HEK293 (cell line): Measurements from ENCODE around the gene BTAF1.

ENCODE experiments used
- CTCF ChIA-PET: fragments of 350-600 bp; formaldehyde crosslinking; extraction: SDS; loops from one replicate; lab custom pipeline; 2021; ENCODE audit warnings: antibody characterized with exemption; lab: Yijun Ruan, JAX
- POLR2A ChIA-PET: fragments of 300-600 bp; formaldehyde crosslinking; extraction: SDS; loops from one replicate; lab custom pipeline; 2020; ENCODE audit warnings: antibody characterized with exemption, inconsistent platforms; lab: Yijun Ruan, JAX
- H3K27ac ChIP-seq: fragments of 200-500 bp; sonication (Bioruptor generic); 2 replicates; pipeline ENCODE4 v1.5.1; 2014; ENCODE audit warnings: low read depth, low read length, control low read depth, inconsistent platforms; ENCODE audit errors: extremely low read depth
- H3K36me3 ChIP-seq, 2 experiments: fragments of 200-500 bp in 1 of 2; sonication (Bioruptor generic) in 1 of 2; 1 replicate in 1 of 2; 2 replicates in 1 of 2; pipeline ENCODE4 v1.5.1; 2014 to 2017; ENCODE audit warnings: inconsistent platforms in 2 of 2, low read length in 2 of 2; ENCODE audit not compliant: control insufficient read depth in 2 of 2, insufficient read depth in 1 of 2
- H3K4me1 ChIP-seq: fragments of 200-500 bp; sonication (Bioruptor generic); 2 replicates; pipeline ENCODE4 v1.5.1; 2014; ENCODE audit warnings: mild to moderate bottlenecking, low read length, inconsistent platforms; ENCODE audit not compliant: control insufficient read depth, insufficient read depth
- H3K4me3 ChIP-seq: 2 replicates; pipeline ENCODE4 v1.5.1; 2011; ENCODE audit warnings: low read depth, mild to moderate bottlenecking, control low read depth, low read length, moderate library complexity
- H3K9me3 ChIP-seq: fragments of 200-500 bp; sonication (Bioruptor generic); 2 replicates; pipeline ENCODE4 v1.5.1; 2014; ENCODE audit warnings: low read depth, low read length, inconsistent platforms; ENCODE audit not compliant: control insufficient read depth, insufficient read depth
- FEZF1 ChIP-seq: fragments of 450-650 bp; formaldehyde crosslinking; IDR thresholded peaks from 2 replicates; pipeline ENCODE4 v1.5.1; 2016; ENCODE audit warnings: missing biosample characterization, missing genetic modification characterization
- GLI2 ChIP-seq: fragments of 450-650 bp; formaldehyde crosslinking; IDR thresholded peaks from 2 replicates; pipeline ENCODE4; 2017; ENCODE audit warnings: missing biosample characterization, missing genetic modification characterization, low read depth, borderline replicate concordance
- GLIS2 ChIP-seq: fragments of 450-650 bp; formaldehyde crosslinking; IDR thresholded peaks from 2 replicates; pipeline ENCODE4 v1.5.1; 2016; ENCODE audit warnings: missing biosample characterization, missing genetic modification characterization
- KLF17 ChIP-seq: fragments of 450-650 bp; formaldehyde crosslinking; IDR thresholded peaks from 2 replicates; pipeline ENCODE4 v1.5.1; 2016; ENCODE audit warnings: missing biosample characterization, missing genetic modification characterization
- KLF9 ChIP-seq: fragments of 450-650 bp; formaldehyde crosslinking; IDR thresholded peaks from 2 replicates; pipeline ENCODE4 v1.5.1; 2016; ENCODE audit warnings: missing biosample characterization, missing genetic modification characterization, low read depth
- MZF1 ChIP-seq: fragments of 450-650 bp; formaldehyde crosslinking; IDR thresholded peaks from 2 replicates; pipeline ENCODE4 v1.5.1; 2017; ENCODE audit warnings: missing biosample characterization, missing genetic modification characterization, borderline replicate concordance
- RBAK ChIP-seq: fragments of 450-650 bp; formaldehyde crosslinking; IDR thresholded peaks from 2 replicates; pipeline ENCODE4 v1.5.1; 2016; ENCODE audit warnings: missing biosample characterization, missing genetic modification characterization
- TRIM28 ChIP-seq: IDR thresholded peaks from 2 replicates; pipeline ENCODE4 v1.6.1; 2011; ENCODE audit warnings: low read length, control low read depth, borderline replicate concordance
- WT1 ChIP-seq: fragments of 450-650 bp; formaldehyde crosslinking; IDR thresholded peaks from 2 replicates; pipeline ENCODE4 v1.5.1; 2016; ENCODE audit warnings: missing biosample characterization, missing genetic modification characterization
- ZBTB20 ChIP-seq: fragments of 450-650 bp; formaldehyde crosslinking; IDR thresholded peaks from 2 replicates; pipeline ENCODE4 v1.5.1; 2016; ENCODE audit warnings: missing biosample characterization, missing genetic modification characterization
- ZFHX2 ChIP-seq: fragments of 450-650 bp; formaldehyde crosslinking; conservative IDR thresholded peaks from 2 replicates; pipeline ENCODE4 v1.5.1; 2016; ENCODE audit warnings: missing biosample characterization, missing genetic modification characterization
- ZNF132 ChIP-seq: fragments of 450-650 bp; formaldehyde crosslinking; IDR thresholded peaks from 2 replicates; pipeline ENCODE4 v1.5.1; 2017; ENCODE audit warnings: missing biosample characterization, missing genetic modification characterization, borderline replicate concordance
- ZNF140 ChIP-seq: fragments of 450-650 bp; formaldehyde crosslinking; IDR thresholded peaks from 2 replicates; pipeline ENCODE4 v1.5.1; 2016; ENCODE audit warnings: missing biosample characterization, missing genetic modification characterization
- ZNF18 ChIP-seq: fragments of 450-650 bp; formaldehyde crosslinking; IDR thresholded peaks from 2 replicates; pipeline ENCODE4 v1.5.1; 2016; ENCODE audit warnings: missing biosample characterization, missing genetic modification characterization
- ZNF19 ChIP-seq: fragments of 450-650 bp; formaldehyde crosslinking; IDR thresholded peaks from 2 replicates; pipeline ENCODE4; 2016; ENCODE audit warnings: missing biosample characterization, missing genetic modification characterization, low read depth
- ZNF202 ChIP-seq: fragments of 450-650 bp; formaldehyde crosslinking; IDR thresholded peaks from 2 replicates; pipeline ENCODE4 v1.5.1; 2016; ENCODE audit warnings: missing biosample characterization, missing genetic modification characterization, borderline replicate concordance
- ZNF24 ChIP-seq: fragments of 450-650 bp; formaldehyde crosslinking; IDR thresholded peaks from 2 replicates; pipeline ENCODE4 v1.5.1; 2016; ENCODE audit warnings: missing biosample characterization, missing genetic modification characterization
- ZNF248 ChIP-seq: fragments of 450-650 bp; formaldehyde crosslinking; IDR thresholded peaks from 2 replicates; pipeline ENCODE4 v1.5.1; 2017; ENCODE audit warnings: missing biosample characterization, missing genetic modification characterization
- ZNF302 ChIP-seq: fragments of 450-650 bp; formaldehyde crosslinking; IDR thresholded peaks from 2 replicates; pipeline ENCODE4 v1.5.1; 2016; ENCODE audit warnings: missing biosample characterization, missing genetic modification characterization, low read depth
- ZNF341 ChIP-seq: fragments of 450-650 bp; formaldehyde crosslinking; IDR thresholded peaks from 2 replicates; pipeline ENCODE4; 2016; ENCODE audit warnings: low read depth, missing biosample characterization, missing genetic modification characterization
- ZNF354C ChIP-seq: fragments of 450-650 bp; formaldehyde crosslinking; IDR thresholded peaks from 2 replicates; pipeline ENCODE4 v1.5.1; 2016; ENCODE audit warnings: missing biosample characterization, missing genetic modification characterization, low read depth, borderline replicate concordance
- ZNF561 ChIP-seq: fragments of 450-650 bp; IDR thresholded peaks from 2 replicates; pipeline ENCODE4 v1.5.1; 2018; ENCODE audit warnings: missing biosample characterization, missing genetic modification characterization, borderline replicate concordance
- ZNF585B ChIP-seq: fragments of 450-650 bp; formaldehyde crosslinking; IDR thresholded peaks from 2 replicates; pipeline ENCODE4 v1.5.1; 2016; ENCODE audit warnings: missing biosample characterization, missing genetic modification characterization
- ZNF600 ChIP-seq: fragments of 450-650 bp; formaldehyde crosslinking; IDR thresholded peaks from 2 replicates; pipeline ENCODE4 v1.5.1; 2016; ENCODE audit warnings: missing biosample characterization, missing genetic modification characterization
- ZNF610 ChIP-seq: fragments of 450-650 bp; formaldehyde crosslinking; IDR thresholded peaks from 2 replicates; pipeline ENCODE4 v1.5.1; 2016; ENCODE audit warnings: missing biosample characterization, missing genetic modification characterization, borderline replicate concordance
- ZNF624 ChIP-seq: fragments of 450-650 bp; formaldehyde crosslinking; IDR thresholded peaks from 2 replicates; pipeline ENCODE4 v1.5.1; 2017; ENCODE audit warnings: missing biosample characterization, missing genetic modification characterization
- ZNF629 ChIP-seq: fragments of 450-650 bp; formaldehyde crosslinking; IDR thresholded peaks from 2 replicates; pipeline ENCODE4 v1.5.1; 2017; ENCODE audit warnings: missing biosample characterization, missing genetic modification characterization
- ZNF645 ChIP-seq: fragments of 450-650 bp; formaldehyde crosslinking; IDR thresholded peaks from 2 replicates; pipeline ENCODE4; 2016; ENCODE audit warnings: missing biosample characterization, missing genetic modification characterization
- ZNF654 ChIP-seq: fragments of 450-650 bp; formaldehyde crosslinking; IDR thresholded peaks from 2 replicates; pipeline ENCODE4 v1.5.1; 2016; ENCODE audit warnings: low read depth, missing biosample characterization, missing genetic modification characterization
- ZNF664 ChIP-seq: fragments of 450-650 bp; formaldehyde crosslinking; IDR thresholded peaks from 2 replicates; pipeline ENCODE4 v1.5.1; 2016; ENCODE audit warnings: missing biosample characterization, missing genetic modification characterization
- ZNF701 ChIP-seq: fragments of 450-650 bp; formaldehyde crosslinking; IDR thresholded peaks from 2 replicates; pipeline ENCODE4 v1.5.1; 2016; ENCODE audit warnings: missing biosample characterization, missing genetic modification characterization
- ZNF791 ChIP-seq: fragments of 450-650 bp; formaldehyde crosslinking; IDR thresholded peaks from 2 replicates; pipeline ENCODE4 v1.5.1; 2016; ENCODE audit warnings: missing biosample characterization, missing genetic modification characterization
- ZNF830 ChIP-seq: fragments of 450-650 bp; IDR thresholded peaks from 2 replicates; pipeline ENCODE4 v1.5.0; 2018; ENCODE audit warnings: missing biosample characterization, missing genetic modification characterization, low read depth, mild to moderate bottlenecking, moderate library complexity
- ZNF843 ChIP-seq: fragments of 450-650 bp; formaldehyde crosslinking; IDR thresholded peaks from 2 replicates; pipeline ENCODE4 v1.5.1; 2016; ENCODE audit warnings: missing biosample characterization, missing genetic modification characterization
- ZSCAN4 ChIP-seq: fragments of 450-650 bp; formaldehyde crosslinking; IDR thresholded peaks from 2 replicates; pipeline ENCODE4 v1.5.1; 2017; ENCODE audit warnings: missing biosample characterization, missing genetic modification characterization

The BTAF1 gene

GRCh38 chr10:91896212-91896756, 27.3 kb upstream of the BTAF1 start:
- TF ChIP-seq ZNF24 (tag by site-specific recombination) (no peak), ZNF302 (tag by site-specific recombination) (no peak), ZNF701 (tag by site-specific recombination) (no peak), ZNF132 (tag by site-specific recombination) (no peak), ZNF19 (no peak), ZNF561 (no peak), ZNF830 (no peak), RBAK (tag by site-specific recombination) (no peak), ZNF18 (tag by site-specific recombination) (no peak), ZNF624 (tag by site-specific recombination) (no peak), ZNF645 (no peak), FEZF1 (tag by site-specific recombination) (no peak), ZNF629 (tag by site-specific recombination) (no peak), ZNF585B (tag by site-specific recombination) (no peak), TRIM28 (no peak), KLF17 (tag by site-specific recombination) (no peak), ZNF600 (tag by site-specific recombination) (no peak)
- no peaks in the 10 kb centered on the region for H3K4me1 ChIP-seq
- POLR2A ChIA-PET = no interaction called here
- H3K27ac ChIP-seq = no peak overlapping the region
- CTCF ChIA-PET = no interaction called here
- H3K4me3 ChIP-seq = no peak overlapping the region
- H3K9me3 ChIP-seq = no peaks in the 10 kb centered on the region
- H3K36me3 ChIP-seq = no peaks in the 10 kb centered on the region

DNA sequence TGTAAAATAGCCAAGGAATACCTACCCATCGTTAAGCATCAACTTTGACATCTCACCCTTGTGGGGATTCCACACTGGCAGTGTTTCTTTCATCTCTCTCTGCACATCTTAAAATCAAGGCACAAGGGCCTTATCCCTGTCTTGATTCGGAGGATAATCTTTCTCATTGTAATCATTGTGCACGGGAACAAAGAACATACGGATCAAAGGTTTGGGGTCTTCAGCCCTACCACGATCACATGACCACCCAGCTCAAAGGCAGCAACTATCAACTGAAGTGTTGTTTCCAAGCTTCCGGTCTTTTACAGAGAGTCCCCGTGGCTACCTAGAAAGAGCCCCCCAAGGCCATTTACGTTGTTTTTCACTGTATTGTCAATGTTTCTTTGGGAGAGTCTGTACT, 26.1 kb upstream of the BTAF1 start:
- Histone ChIP-seq H3K27ac (no peak overlapping the region), H3K4me1 (peaks cover 3% of the 10 kb centered on the region; the same call in 1 of the 2 replicates), H3K36me3 (no peaks in the 10 kb centered on the region), H3K4me3 (no peak overlapping the region), H3K9me3 (no peaks in the 10 kb centered on the region)
- ChIA-PET POLR2A (no interaction called here), CTCF (no interaction called here)
- TF ChIP-seq ZNF140 (tag by site-specific recombination) = no peak
- no peak for TF ChIP-seq ZBTB20 (tag by site-specific recombination)
- TF ChIP-seq GLI2 (tag by site-specific recombination) = no peak
- TF ChIP-seq ZNF791 (tag by site-specific recombination) = no peak
- TF ChIP-seq ZSCAN4 (tag by site-specific recombination) = no peak
- no peak for TF ChIP-seq ZNF341 (tag by site-specific recombination)
- no peak for TF ChIP-seq ZNF843 (tag by site-specific recombination)
- TF ChIP-seq ZFHX2 (tag by site-specific recombination) = no peak
- no peak for TF ChIP-seq ZNF132 (tag by site-specific recombination)
- TF ChIP-seq MZF1 = no peak
- TF ChIP-seq ZNF664 (tag by site-specific recombination) = no peak
- no peak for TF ChIP-seq KLF9 (tag by site-specific recombination)
- no peak for TF ChIP-seq WT1
- no peak for TF ChIP-seq ZNF654 (tag by site-specific recombination)
- no peak for TF ChIP-seq GLIS2 (tag by site-specific recombination)
- no peak for TF ChIP-seq ZNF354C (tag by site-specific recombination)
- TF ChIP-seq ZNF248 (tag by site-specific recombination) = no peak
- no peak for TF ChIP-seq ZNF202
- no peak for TF ChIP-seq ZNF610 (tag by site-specific recombination)
- TF ChIP-seq TRIM28 = no peak
